Muscle layer of duodenum (tissue), 2 donors: ENCODE measurements around the gene NXT2.

Experiments
- H3K27ac ChIP-seq: one replicate; pipeline ENCODE4 v1.7.0; 2013; ENCODE audit warnings: mild to moderate bottlenecking, low read length
- H3K27me3 ChIP-seq: one replicate; pipeline ENCODE4 v1.7.0; 2013; ENCODE audit warnings: low read depth, mild to moderate bottlenecking, control low read depth, low read length
- H3K36me3 ChIP-seq, 2 donors: one replicate each; pipeline ENCODE4 v1.7.0; 2013; ENCODE audit warnings: low read length in 2 of 2, control low read depth in 1 of 2, mild to moderate bottlenecking in 1 of 2; ENCODE audit not compliant: insufficient read depth in 2 of 2, control insufficient read depth in 1 of 2
- H3K4me1 ChIP-seq, 2 donors: one replicate each; pipeline ENCODE4 v1.7.0; 2013; ENCODE audit warnings: low read length in 2 of 2, mild to moderate bottlenecking in 2 of 2, control low read depth in 1 of 2, moderate library complexity in 1 of 2; ENCODE audit not compliant: insufficient read depth in 2 of 2, control insufficient read depth in 1 of 2
- H3K4me3 ChIP-seq, 2 donors: one replicate each; pipeline ENCODE4 v1.7.0; 2013; ENCODE audit warnings: low read length in 2 of 2, low read depth in 1 of 2, mild to moderate bottlenecking in 1 of 2
- H3K9me3 ChIP-seq, 2 donors: one replicate each; pipeline ENCODE4 v1.7.0; 2013; ENCODE audit warnings: low read length in 2 of 2, control low read depth in 1 of 2, mild to moderate bottlenecking in 1 of 2; ENCODE audit not compliant: control insufficient read depth in 1 of 2
- donor health status: healthy.

The NXT2 gene

GRCh38 chrX:109536439-109537323 is at the start of gene NXT2:
Gene NXT2 (plus strand): TSS chrX:109536844. CDS start chrX:109537007, 163 bp downstream.
- no peaks in the 10 kb centered on the region for H3K36me3 ChIP-seq
- no peaks in the 10 kb centered on the region for H3K9me3 ChIP-seq
- H3K27ac ChIP-seq: peak within 1 kb of the TSS; percentile 92
- peaks cover 0 to 4% of the 10 kb centered on the region in 2 donors for H3K4me1 ChIP-seq
- H3K4me3 ChIP-seq: peak within 1 kb of the TSS; percentile 58 to 71
- H3K27me3 ChIP-seq: no peaks in the 10 kb centered on the region

GRCh38 chrX:109487640-109488039 is 49.0 kb upstream of the NXT2 start:
- no peaks in the 10 kb centered on the region for H3K9me3 ChIP-seq
- H3K36me3 ChIP-seq: no peaks in the 10 kb centered on the region
- no peak overlapping the region for H3K4me3 ChIP-seq
- no peak overlapping the region for H3K27ac ChIP-seq
- H3K27me3 ChIP-seq: no peaks in the 10 kb centered on the region
- no peaks in the 10 kb centered on the region for H3K4me1 ChIP-seq

DNA sequence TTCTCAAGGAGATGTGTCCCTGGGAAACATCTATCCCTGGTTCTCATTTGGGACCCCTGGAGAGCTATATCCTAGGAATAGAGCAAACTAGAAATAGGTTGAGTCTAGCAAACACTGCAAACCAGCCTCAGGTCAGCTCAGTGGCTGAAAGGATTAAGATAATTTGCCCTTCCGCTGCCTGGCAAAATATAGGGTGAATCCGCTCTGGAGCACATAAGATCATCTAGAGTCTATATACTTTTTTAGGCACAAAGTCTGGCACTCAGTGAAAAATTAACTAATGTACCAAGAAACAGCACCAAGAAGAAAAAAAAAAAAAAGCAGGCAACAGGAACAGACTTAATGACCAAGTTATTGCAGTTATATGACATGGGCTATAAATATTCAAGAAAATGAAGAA is 47.5 kb upstream of the NXT2 start:
- no peaks in the 10 kb centered on the region for H3K27me3 ChIP-seq

GRCh38 chrX:109498434-109498833 is 38.2 kb upstream of the NXT2 start:
- no peaks in the 10 kb centered on the region for H3K4me1 ChIP-seq
- H3K4me3 ChIP-seq: no peak overlapping the region
- no peak overlapping the region for H3K27ac ChIP-seq
- H3K9me3 ChIP-seq: no peaks in the 10 kb centered on the region
- no peaks in the 10 kb centered on the region for H3K36me3 ChIP-seq
- H3K27me3 ChIP-seq: no peaks in the 10 kb centered on the region

More for the DNA sequence above, 47.5 kb upstream of the NXT2 start:
- Histone ChIP-seq H3K4me3 (no peak overlapping the region), H3K27ac (no peak overlapping the region), H3K9me3 (no peaks in the 10 kb centered on the region), H3K36me3 (no peaks in the 10 kb centered on the region), H3K4me1 (no peaks in the 10 kb centered on the region)

- Histone ChIP-seq H3K9me3 (no peaks in the 10 kb centered on the region), H3K27me3 (no peaks in the 10 kb centered on the region), H3K4me1 (no peaks in the 10 kb centered on the region), H3K36me3 (no peaks in the 10 kb centered on the region), H3K27ac (no peak overlapping the region), H3K4me3 (no peak overlapping the region)
Observed at GRCh38 chrX:109501176-109501575, 35.5 kb upstream of the NXT2 start.

DNA sequence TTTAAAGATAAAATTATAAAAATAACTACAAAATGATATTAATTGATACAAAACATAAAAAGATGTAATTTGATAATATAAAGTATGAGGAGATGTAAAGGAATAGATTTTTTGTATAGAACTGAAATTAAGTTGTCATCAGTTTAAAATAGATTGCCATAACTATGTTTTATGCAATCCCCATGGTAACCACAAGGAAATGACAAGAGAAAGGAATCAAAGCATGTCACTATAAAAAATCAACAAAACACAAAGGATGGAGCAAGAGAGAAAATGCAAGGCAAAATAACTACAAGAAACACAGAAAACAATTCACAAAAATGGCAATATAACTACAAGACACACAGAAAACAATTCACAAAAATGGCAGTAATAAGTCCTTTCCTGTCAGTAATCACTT is 27.7 kb upstream of the NXT2 start:
- Histone ChIP-seq H3K9me3 (no peaks in the 10 kb centered on the region), H3K27me3 (no peaks in the 10 kb centered on the region), H3K4me1 (no peaks in the 10 kb centered on the region), H3K4me3 (no peak overlapping the region), H3K27ac (no peak overlapping the region), H3K36me3 (no peaks in the 10 kb centered on the region)

GRCh38 chrX:109511113-109511512 is 25.5 kb upstream of the NXT2 start:
- H3K27me3 ChIP-seq: no peaks in the 10 kb centered on the region
- H3K4me1 ChIP-seq: no peaks in the 10 kb centered on the region
- H3K4me3 ChIP-seq: no peak overlapping the region

DNA sequence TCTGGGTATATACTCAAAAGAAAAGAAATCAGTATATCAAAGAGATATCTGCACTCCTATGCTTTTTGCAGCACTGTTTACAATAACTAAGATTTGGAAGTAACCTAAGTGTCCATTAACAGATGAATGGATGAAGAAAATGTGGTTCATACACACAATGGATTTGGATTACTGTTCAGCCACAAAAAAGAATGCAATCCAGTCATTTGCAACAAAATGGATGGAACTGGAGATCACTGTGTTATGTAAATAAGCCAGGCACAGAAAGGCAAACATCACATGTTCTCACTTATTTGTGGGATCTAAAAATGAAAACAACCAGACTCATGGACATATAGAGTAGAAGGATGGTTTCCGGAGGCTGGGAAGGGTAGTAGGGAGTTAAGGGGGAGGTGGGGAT is 17.6 kb upstream of the NXT2 start:
- Histone ChIP-seq H3K9me3 (no peaks in the 10 kb centered on the region), H3K27me3 (no peaks in the 10 kb centered on the region), H3K36me3 (no peaks in the 10 kb centered on the region), H3K4me1 (no peaks in the 10 kb centered on the region), H3K4me3 (no peak overlapping the region), H3K27ac (no peak overlapping the region)

More at GRCh38 chrX:109511113-109511512, 25.5 kb upstream of the NXT2 start:
- no peaks in the 10 kb centered on the region for H3K9me3 ChIP-seq
- H3K36me3 ChIP-seq: no peaks in the 10 kb centered on the region
- H3K27ac ChIP-seq: no peak overlapping the region

GRCh38 chrX:109533005-109533404 is 3.6 kb upstream of the NXT2 start:
- Histone ChIP-seq H3K36me3 (no peaks in the 10 kb centered on the region), H3K27me3 (no peaks in the 10 kb centered on the region)

GRCh38 chrX:109533631-109534030 is 3.0 kb upstream of the NXT2 start:
- Histone ChIP-seq H3K27ac (no peak overlapping the region), H3K27me3 (no peaks in the 10 kb centered on the region), H3K4me1 (peaks cover 0 to 4% of the 10 kb centered on the region in 2 donors), H3K9me3 (no peaks in the 10 kb centered on the region), H3K36me3 (no peaks in the 10 kb centered on the region), H3K4me3 (no peak overlapping the region)

More at GRCh38 chrX:109533005-109533404, 3.6 kb upstream of the NXT2 start:
- peaks cover 0 to 4% of the 10 kb centered on the region in 2 donors for H3K4me1 ChIP-seq
- H3K4me3 ChIP-seq: no peak overlapping the region
- no peak overlapping the region for H3K27ac ChIP-seq
- H3K9me3 ChIP-seq: no peaks in the 10 kb centered on the region

DNA sequence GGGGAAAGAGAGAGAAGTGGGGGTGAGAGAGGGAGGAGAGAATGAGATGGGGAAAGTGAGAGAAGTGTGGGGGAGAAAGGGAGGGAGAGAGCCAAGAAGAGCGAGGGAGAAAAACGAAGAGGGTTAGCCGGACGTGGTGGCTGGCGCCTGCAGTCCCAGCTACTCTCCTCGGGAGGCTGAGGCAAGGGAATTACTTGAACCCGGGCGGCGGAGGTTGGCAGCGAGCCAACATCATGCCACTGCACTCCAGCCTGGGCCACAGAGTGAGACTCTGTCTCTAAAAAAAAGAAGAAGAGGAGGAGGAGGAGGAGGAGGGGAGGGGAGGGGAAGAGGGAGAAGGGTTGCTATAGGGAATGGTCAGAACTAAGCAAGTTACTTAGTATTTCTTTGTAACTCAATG is 1.7 kb upstream of the NXT2 start:
- H3K36me3 ChIP-seq: no peaks in the 10 kb centered on the region
- H3K27ac ChIP-seq: no peak overlapping the region
- H3K4me1 ChIP-seq: peaks cover 0 to 4% of the 10 kb centered on the region in 2 donors
- no peak overlapping the region for H3K4me3 ChIP-seq
- H3K9me3 ChIP-seq: no peaks in the 10 kb centered on the region
- H3K27me3 ChIP-seq: no peaks in the 10 kb centered on the region

GRCh38 chrX:109535578-109535977 is 1.1 kb upstream of the NXT2 start:
- Histone ChIP-seq H3K27me3 (no peaks in the 10 kb centered on the region), H3K27ac (no peak overlapping the region)

More at GRCh38 chrX:109535578-109535977, 1.1 kb upstream of the NXT2 start:
- Histone ChIP-seq H3K4me1 (peaks cover 0 to 4% of the 10 kb centered on the region in 2 donors), H3K4me3 (no peak overlapping the region), H3K36me3 (no peaks in the 10 kb centered on the region), H3K9me3 (no peaks in the 10 kb centered on the region)
